Measurements from ENCODE around the gene EPB41L4A.

DNA sequence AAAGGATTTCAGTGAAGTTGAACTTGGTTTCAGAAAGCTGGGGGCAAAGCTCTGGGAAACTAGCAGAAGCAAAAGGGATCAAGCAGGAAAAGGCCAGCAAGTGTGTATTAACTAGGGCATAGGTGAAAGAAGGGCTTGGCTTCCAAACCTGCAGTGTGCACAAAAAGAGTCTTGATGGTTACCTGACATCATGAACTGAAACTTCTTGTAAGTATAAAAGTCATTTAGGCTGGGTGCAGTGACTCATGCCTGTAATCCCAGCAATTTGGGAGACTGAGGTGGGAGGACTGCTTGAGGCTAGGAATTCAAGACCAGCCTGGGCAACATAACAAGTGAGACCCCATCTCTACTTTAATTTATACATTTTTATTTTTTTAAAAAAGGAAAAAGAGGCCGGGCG lies 216.4 kb downstream of the EPB41L4A start:
- TF ChIP-seq, protein P1, sequence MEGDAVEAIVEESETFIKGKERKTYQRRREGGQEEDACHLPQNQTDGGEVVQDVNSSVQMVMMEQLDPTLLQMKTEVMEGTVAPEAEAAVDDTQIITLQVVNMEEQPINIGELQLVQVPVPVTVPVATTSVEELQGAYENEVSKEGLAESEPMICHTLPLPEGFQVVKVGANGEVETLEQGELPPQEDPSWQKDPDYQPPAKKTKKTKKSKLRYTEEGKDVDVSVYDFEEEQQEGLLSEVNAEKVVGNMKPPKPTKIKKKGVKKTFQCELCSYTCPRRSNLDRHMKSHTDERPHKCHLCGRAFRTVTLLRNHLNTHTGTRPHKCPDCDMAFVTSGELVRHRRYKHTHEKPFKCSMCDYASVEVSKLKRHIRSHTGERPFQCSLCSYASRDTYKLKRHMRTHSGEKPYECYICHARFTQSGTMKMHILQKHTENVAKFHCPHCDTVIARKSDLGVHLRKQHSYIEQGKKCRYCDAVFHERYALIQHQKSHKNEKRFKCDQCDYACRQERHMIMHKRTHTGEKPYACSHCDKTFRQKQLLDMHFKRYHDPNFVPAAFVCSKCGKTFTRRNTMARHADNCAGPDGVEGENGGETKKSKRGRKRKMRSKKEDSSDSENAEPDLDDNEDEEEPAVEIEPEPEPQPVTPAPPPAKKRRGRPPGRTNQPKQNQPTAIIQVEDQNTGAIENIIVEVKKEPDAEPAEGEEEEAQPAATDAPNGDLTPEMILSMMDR (IDR thresholded peaks at IDR 0.05), result no peak
- no peak for TF ChIP-seq POLR2A (IDR thresholded peaks at IDR 0.05)

Data from lower leg skin (tissue), 3 donors.